Astrocyte (in vitro differentiated cells and primary cell): ENCODE data around the gene PARM1. TPM values are rescaled to one million over a fixed set of nuclear protein-coding genes. Genes with fewer than 3 reads are reported as not detected.

ENCODE experiments used
- DNase-seq: peaks from one replicate; pipeline ENCODE4 v3.0.0-alpha.2; 2010; ENCODE audit warnings: low read depth
- FAIRE-seq: peaks from 2 replicates; lab custom pipeline; 2011; peaks lifted over from hg19 to GRCh38; lab: Jason Lieb, UNC
- H2AFZ ChIP-seq: 2 replicates; pipeline ENCODE4 v1.6.0; 2012; ENCODE audit warnings: low read depth, low read length, inconsistent platforms
- H3K27ac ChIP-seq: 2 replicates; pipeline ENCODE4 v1.5.1; 2011; ENCODE audit warnings: low read depth, low read length, inconsistent platforms
- H3K27me3 ChIP-seq: 2 replicates; pipeline ENCODE4 v1.6.0; 2011; ENCODE audit warnings: low read length, inconsistent platforms; ENCODE audit not compliant: insufficient read depth
- H3K36me3 ChIP-seq: 2 replicates; pipeline ENCODE4 v1.5.1; 2011; ENCODE audit warnings: low read length, inconsistent platforms; ENCODE audit not compliant: insufficient read depth
- H3K4me1 ChIP-seq: 2 replicates; pipeline ENCODE4 v1.5.1; 2011; ENCODE audit warnings: low read length, inconsistent platforms; ENCODE audit not compliant: insufficient read depth
- H3K4me2 ChIP-seq: 2 replicates; pipeline ENCODE4 v1.6.0; 2012; ENCODE audit warnings: low read length, inconsistent platforms
- H3K4me3 ChIP-seq: 2 replicates; pipeline ENCODE4 v1.5.1; 2011; ENCODE audit warnings: low read depth, mild to moderate bottlenecking, low read length, inconsistent platforms; ENCODE audit not compliant: insufficient read depth
- H3K79me2 ChIP-seq: 2 replicates; pipeline ENCODE4 v1.6.0; 2012; ENCODE audit warnings: mild to moderate bottlenecking, low read length, inconsistent platforms; ENCODE audit not compliant: insufficient read depth
- H3K9ac ChIP-seq: 2 replicates; pipeline ENCODE4 v1.6.0; 2012; ENCODE audit warnings: mild to moderate bottlenecking, low read length, inconsistent platforms
- H3K9me3 ChIP-seq: 2 replicates; pipeline ENCODE4 v1.5.1; 2012; ENCODE audit warnings: low read depth, mild to moderate bottlenecking, low read length, inconsistent platforms; ENCODE audit not compliant: insufficient read depth
- H4K20me1 ChIP-seq: 2 replicates; pipeline ENCODE4 v1.6.0; 2012; ENCODE audit warnings: low read length, inconsistent platforms; ENCODE audit not compliant: insufficient read depth
- H3K27ac Mint-ChIP-seq: one replicate; pipeline ENCODE4 v1.8.0; 2021; ENCODE audit warnings: mild to moderate bottlenecking, mixed read lengths; ENCODE audit not compliant: unreplicated experiment
- H3K27me3 Mint-ChIP-seq: one replicate; pipeline ENCODE4 v1.8.0; 2021; ENCODE audit warnings: low read depth, mixed read lengths; ENCODE audit not compliant: unreplicated experiment
- H3K36me3 Mint-ChIP-seq: one replicate; pipeline ENCODE4 v1.8.0; 2021; ENCODE audit warnings: low read depth, mixed read lengths; ENCODE audit not compliant: unreplicated experiment
- H3K4me1 Mint-ChIP-seq: one replicate; pipeline ENCODE4 v1.8.0; 2021; ENCODE audit warnings: low read depth, mixed read lengths; ENCODE audit not compliant: unreplicated experiment
- H3K4me3 Mint-ChIP-seq: one replicate; pipeline ENCODE4 v1.8.0; 2021; ENCODE audit warnings: mild to moderate bottlenecking, moderate library complexity, mixed read lengths; ENCODE audit not compliant: unreplicated experiment
- H3K9me3 Mint-ChIP-seq: one replicate; pipeline ENCODE4 v1.8.0; 2021; ENCODE audit warnings: mild to moderate bottlenecking, mixed read lengths; ENCODE audit not compliant: unreplicated experiment
- CTCF ChIP-seq: IDR thresholded peaks from 2 replicates; pipeline ENCODE4 v1.5.1; 2011; ENCODE audit warnings: low read depth, mild to moderate bottlenecking, inconsistent platforms, low read length, moderate library complexity; ENCODE audit not compliant: insufficient read depth
- EZH2 ChIP-seq: IDR thresholded peaks from 2 replicates; pipeline ENCODE4 v1.6.1; 2012; ENCODE audit warnings: mild to moderate bottlenecking, low read length, inconsistent platforms; ENCODE audit not compliant: insufficient read depth
- total RNA-seq: library from RNA; stranded (reverse); gene quantifications from 2 replicates; pipeline ENCODE4 v1.2.1, GENCODE V29; 2021

Gene PARM1
- total RNA-seq, 1 donor from 2014 or later, result 1.2 TPM

DNA sequence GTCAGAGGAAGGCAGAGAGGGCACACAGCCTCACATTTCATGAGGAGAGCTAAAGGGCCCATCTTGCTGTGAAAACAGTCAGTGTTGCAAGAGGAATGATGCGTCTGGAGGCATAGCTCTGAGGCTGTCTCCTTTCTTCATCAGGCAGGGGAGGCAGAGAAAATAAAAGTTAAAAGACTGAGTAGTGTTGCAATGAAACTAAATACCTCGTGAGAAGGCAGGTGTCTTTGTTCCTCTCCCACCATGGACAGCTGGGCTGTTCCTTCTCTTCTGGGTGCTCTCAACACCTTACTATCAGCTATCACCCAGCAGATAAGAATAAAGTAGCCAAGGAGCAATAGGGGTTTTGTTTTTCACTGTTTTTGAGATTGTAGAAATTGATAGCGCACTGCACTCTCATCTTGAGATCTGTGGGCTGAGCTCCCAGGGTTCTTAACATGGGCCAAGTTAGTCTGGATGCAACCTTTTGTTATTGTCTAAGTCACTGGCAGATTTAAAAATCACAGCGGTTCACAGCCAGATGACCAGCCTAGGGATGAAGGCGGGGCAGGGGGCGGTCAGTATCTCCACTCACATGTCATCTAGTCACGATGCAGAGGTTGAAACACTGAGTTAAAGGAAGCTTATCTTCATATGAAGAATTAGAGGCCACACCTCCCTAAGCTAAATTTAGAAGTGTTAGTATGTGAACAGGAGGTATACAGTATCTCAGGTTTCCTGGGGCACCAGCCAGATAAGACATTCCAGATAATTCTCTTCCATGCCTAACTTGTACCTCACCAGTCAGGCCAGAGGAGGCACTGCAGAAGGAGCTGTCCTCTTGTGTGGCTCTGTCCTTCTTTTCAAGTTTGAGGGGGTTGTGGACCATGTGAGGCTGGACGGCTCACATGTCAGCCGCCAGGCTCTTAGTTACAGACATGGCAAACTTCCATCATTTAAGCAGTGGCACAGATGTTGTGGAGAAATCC, 36.9 kb downstream of the PARM1 start:
- H3K79me2 ChIP-seq, result no peaks in the 10 kb centered on the region
- no peaks in the 10 kb centered on the region for H3K36me3 ChIP-seq
- no peak for TF ChIP-seq EZH2
- no peak for TF ChIP-seq CTCF
- H3K36me3 Mint-ChIP-seq, result no peaks in the 10 kb centered on the region
- no peak overlapping the region for H3K4me2 ChIP-seq
- H3K9me3 ChIP-seq, result no peaks in the 10 kb centered on the region
- no peak overlapping the region for H3K27ac ChIP-seq
- DNase-seq (no peak), FAIRE-seq (no peak)
- H4K20me1 ChIP-seq, result no peaks in the 10 kb centered on the region
- H2AFZ ChIP-seq, result no peak overlapping the region
- no peaks in the 10 kb centered on the region for H3K4me1 Mint-ChIP-seq
- no peak overlapping the region for H3K27ac Mint-ChIP-seq
- no peak overlapping the region for H3K4me3 Mint-ChIP-seq
- H3K9me3 Mint-ChIP-seq, result no peaks in the 10 kb centered on the region
- no peaks in the 10 kb centered on the region for H3K4me1 ChIP-seq
- H3K4me3 ChIP-seq, result no peak overlapping the region
- H3K27me3 ChIP-seq, result no peaks in the 10 kb centered on the region
- no peak overlapping the region for H3K9ac ChIP-seq
- H3K27me3 Mint-ChIP-seq, result peaks cover 5% of the 10 kb centered on the region

GRCh38 chr4:74970577-74970976, 37.7 kb downstream of the PARM1 start:
- no peaks in the 10 kb centered on the region for H3K36me3 ChIP-seq
- H4K20me1 ChIP-seq, result no peaks in the 10 kb centered on the region
- TF ChIP-seq CTCF, result no peak
- TF ChIP-seq EZH2, result no peak
- no peak for FAIRE-seq
- H3K27ac ChIP-seq, result no peak overlapping the region
- H3K79me2 ChIP-seq, result no peaks in the 10 kb centered on the region
- no peak overlapping the region for H3K4me2 ChIP-seq
- H3K27me3 ChIP-seq, result no peaks in the 10 kb centered on the region
- H3K9ac ChIP-seq, result no peak overlapping the region
- peaks cover 5% of the 10 kb centered on the region for H3K27me3 Mint-ChIP-seq
- no peaks in the 10 kb centered on the region for H3K4me1 Mint-ChIP-seq
- H3K27ac Mint-ChIP-seq, result no peak overlapping the region
- DNase-seq, result no peak
- no peak overlapping the region for H2AFZ ChIP-seq
- no peaks in the 10 kb centered on the region for H3K36me3 Mint-ChIP-seq
- H3K4me3 ChIP-seq, result no peak overlapping the region
- H3K9me3 ChIP-seq, result no peaks in the 10 kb centered on the region
- no peaks in the 10 kb centered on the region for H3K9me3 Mint-ChIP-seq
- no peak overlapping the region for H3K4me3 Mint-ChIP-seq
- H3K4me1 ChIP-seq, result no peaks in the 10 kb centered on the region

GRCh38 chr4:74971862-74972261, 38.9 kb downstream of the PARM1 start:
- no peak overlapping the region for H3K4me3 ChIP-seq
- TF ChIP-seq CTCF (no peak), EZH2 (no peak)
- no peak overlapping the region for H3K4me2 ChIP-seq
- no peaks in the 10 kb centered on the region for H4K20me1 ChIP-seq
- peaks cover 5% of the 10 kb centered on the region for H3K9me3 ChIP-seq
- H3K4me1 ChIP-seq, result no peaks in the 10 kb centered on the region
- Mint-ChIP-seq H3K27me3 (peaks cover 5% of the 10 kb centered on the region), H3K36me3 (no peaks in the 10 kb centered on the region), H3K4me1 (no peaks in the 10 kb centered on the region), H3K27ac (no peak overlapping the region), H3K4me3 (no peak overlapping the region), H3K9me3 (peaks cover 4% of the 10 kb centered on the region)
- H2AFZ ChIP-seq, result no peak overlapping the region
- H3K9ac ChIP-seq, result no peak overlapping the region
- no peaks in the 10 kb centered on the region for H3K79me2 ChIP-seq
- no peak for FAIRE-seq
- no peak overlapping the region for H3K27ac ChIP-seq
- H3K27me3 ChIP-seq, result no peaks in the 10 kb centered on the region
- no peak for DNase-seq
- no peaks in the 10 kb centered on the region for H3K36me3 ChIP-seq
